VCaP (cell line): Measurements from ENCODE around the gene ABHD2.

ENCODE experiments used
- H3K27ac ChIP-seq: fragments of 450-650 bp; 2 replicates; pipeline ENCODE4 v1.5.1; 2017
- CTCF ChIP-seq: fragments of 450-650 bp; conservative IDR thresholded peaks from 2 replicates; pipeline ENCODE4 v1.5.1; 2017; ENCODE audit warnings: mild to moderate bottlenecking, moderate library complexity

Gene ABHD2

GRCh38 chr15:89144491-89144890, 56.2 kb downstream of the ABHD2 start:
- no peak for TF ChIP-seq CTCF
- no peak overlapping the region for H3K27ac ChIP-seq

- no peak overlapping the region for H3K27ac ChIP-seq
- no peak for TF ChIP-seq CTCF
Measured at GRCh38 chr15:89146366-89146765, 58.1 kb downstream of the ABHD2 start.

GRCh38 chr15:89148126-89148525, 59.9 kb downstream of the ABHD2 start:
- TF ChIP-seq CTCF, result no peak
- peak overlapping the region; percentile 85 for H3K27ac ChIP-seq

GRCh38 chr15:89149501-89150101, 61.3 kb downstream of the ABHD2 start:
- TF ChIP-seq CTCF, result no peak
- H3K27ac ChIP-seq, result peak overlapping the region; percentile 85

- TF ChIP-seq CTCF, result no peak
Measured at GRCh38 chr15:89150287-89150686, 62.0 kb downstream of the ABHD2 start.

GRCh38 chr15:89150762-89151664, 62.8 kb downstream of the ABHD2 start:
- H3K27ac ChIP-seq, result peak overlapping the region; percentile 85
- no peak for TF ChIP-seq CTCF

More at GRCh38 chr15:89150287-89150686, 62.0 kb downstream of the ABHD2 start:
- peak overlapping the region; percentile 85 for H3K27ac ChIP-seq

GRCh38 chr15:89155122-89155521, 66.9 kb downstream of the ABHD2 start:
- H3K27ac ChIP-seq, result no peak overlapping the region
- TF ChIP-seq CTCF, result no peak
